ENCODE measurements around the gene ACSBG1. TPM values are rescaled to one million over a fixed set of nuclear protein-coding genes. Genes with fewer than 3 reads are reported as not detected.

Gene ACSBG1
- total RNA-seq, 2 experiments from 2014 or later = 0.30 to 0.41 TPM

- CTCF ChIA-PET (ENCODE audit: unreplicated experiment) = no interaction called here
Measured at GRCh38 chr15:78212546-78213424, 21.6 kb downstream of the ACSBG1 start.

GRCh38 chr15:78212008-78212407 lies 22.4 kb downstream of the ACSBG1 start:
- H3K4me3 ChIP-seq (ENCODE audit: low read depth, low read length, poor library complexity, severe bottlenecking) = no peak overlapping the region
- no peak for DNase-seq (ENCODE audit: low spot score)
- no peak overlapping the region for H3K4me2 ChIP-seq (ENCODE audit: low read length)
- intact Hi-C loops (cut with micrococcal nuclease; ENCODE audit: unreplicated experiment) = no loop called here
- no peaks in the 10 kb centered on the region for H4K20me1 ChIP-seq (ENCODE audit: insufficient read depth, low read length)
- no peaks in the 10 kb centered on the region for H3K79me2 ChIP-seq (ENCODE audit: insufficient read depth, low read depth, low read length)
- ChIA-PET POLR2A (no interaction called here), CTCF (ENCODE audit: unreplicated experiment) (interaction anchor here (0.6 kb wide), 1 partner anchor 14 kb away, joined by 4 read pairs; no protein-coding TSS in a partner anchor)
- TF ChIP-seq CTCF (conservative IDR thresholded peaks at IDR 0.05; ENCODE audit: low read length) (no peak), EZH2phosphoT487 (IDR thresholded peaks at IDR 0.05; ENCODE audit: borderline replicate concordance, low read depth, low read length) (no peak)
- no peaks in the 10 kb centered on the region for H3K9me2 ChIP-seq (ENCODE audit: insufficient read depth, low read length)
- H3K27ac ChIP-seq (ENCODE audit: low read depth, low read length, poor library complexity, severe bottlenecking) = no peak overlapping the region
- no peaks in the 10 kb centered on the region for H3K9me3 ChIP-seq (ENCODE audit: low read length)
- H3K36me3 ChIP-seq (ENCODE audit: insufficient read depth, low read length) = no peaks in the 10 kb centered on the region
- H3K4me1 ChIP-seq (ENCODE audit: insufficient read depth, low read length, poor library complexity, severe bottlenecking) = no peaks in the 10 kb centered on the region
- no TSS peak for BruUV-seq (replicated peaks)
- H2AFZ ChIP-seq (ENCODE audit: low read length) = no peak overlapping the region

More at GRCh38 chr15:78212546-78213424, 21.6 kb downstream of the ACSBG1 start:
- no peaks in the 10 kb centered on the region for H3K4me1 ChIP-seq (ENCODE audit: insufficient read depth, low read length, poor library complexity, severe bottlenecking)
- TF ChIP-seq EZH2phosphoT487 (IDR thresholded peaks at IDR 0.05; ENCODE audit: borderline replicate concordance, low read depth, low read length) (no peak), CTCF (conservative IDR thresholded peaks at IDR 0.05; ENCODE audit: low read length) (no peak)
- intact Hi-C loops (cut with micrococcal nuclease; ENCODE audit: unreplicated experiment) = no loop called here
- POLR2A ChIA-PET = no interaction called here
- H3K4me2 ChIP-seq (ENCODE audit: low read length) = no peak overlapping the region
- H4K20me1 ChIP-seq (ENCODE audit: insufficient read depth, low read length) = no peaks in the 10 kb centered on the region
- no peak overlapping the region for H3K27ac ChIP-seq (ENCODE audit: low read depth, low read length, poor library complexity, severe bottlenecking)
- H3K9me3 ChIP-seq (ENCODE audit: low read length) = no peaks in the 10 kb centered on the region
- DNase-seq (ENCODE audit: low spot score) = no peak
- H3K4me3 ChIP-seq (ENCODE audit: low read depth, low read length, poor library complexity, severe bottlenecking) = no peak overlapping the region
- H2AFZ ChIP-seq (ENCODE audit: low read length) = no peak overlapping the region
- H3K79me2 ChIP-seq (ENCODE audit: insufficient read depth, low read depth, low read length) = no peaks in the 10 kb centered on the region
- no TSS peak for BruUV-seq (replicated peaks)
- no peaks in the 10 kb centered on the region for H3K36me3 ChIP-seq (ENCODE audit: insufficient read depth, low read length)
- no peaks in the 10 kb centered on the region for H3K9me2 ChIP-seq (ENCODE audit: insufficient read depth, low read length)

All from OCI-LY7 (cell line).